ENCODE measurements around the gene MBD5. TPM values are rescaled to one million over a fixed set of nuclear protein-coding genes. Genes with fewer than 3 reads are reported as not detected.

Gene MBD5
- total RNA-seq, 1 donor from 2014 or later, result 72.5 TPM

DNA sequence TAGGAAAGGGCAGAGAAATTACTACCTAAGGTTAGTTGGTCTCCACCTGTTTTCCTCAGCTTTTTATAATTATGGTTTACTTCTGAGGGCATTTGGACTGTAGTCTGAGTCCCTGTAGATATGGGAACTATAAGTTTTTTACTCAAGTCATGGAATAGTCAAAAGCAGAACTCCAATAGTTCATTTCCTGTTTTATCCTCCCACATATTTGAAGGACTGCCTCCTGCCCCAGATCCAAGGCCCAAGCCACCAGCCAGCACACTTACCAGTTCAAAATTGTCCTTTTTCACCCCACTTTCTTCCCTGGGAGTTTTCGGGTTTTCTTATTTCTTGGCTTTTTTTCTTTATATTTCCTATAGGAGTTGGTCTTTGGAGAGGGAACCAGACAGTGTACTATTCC is 164.1 kb downstream of the MBD5 start:
- DNase-seq (ENCODE audit: low spot score) (no peak), ATAC-seq (no peak)
- intact Hi-C loops (cut with DNase I), result no loop called here

DNA sequence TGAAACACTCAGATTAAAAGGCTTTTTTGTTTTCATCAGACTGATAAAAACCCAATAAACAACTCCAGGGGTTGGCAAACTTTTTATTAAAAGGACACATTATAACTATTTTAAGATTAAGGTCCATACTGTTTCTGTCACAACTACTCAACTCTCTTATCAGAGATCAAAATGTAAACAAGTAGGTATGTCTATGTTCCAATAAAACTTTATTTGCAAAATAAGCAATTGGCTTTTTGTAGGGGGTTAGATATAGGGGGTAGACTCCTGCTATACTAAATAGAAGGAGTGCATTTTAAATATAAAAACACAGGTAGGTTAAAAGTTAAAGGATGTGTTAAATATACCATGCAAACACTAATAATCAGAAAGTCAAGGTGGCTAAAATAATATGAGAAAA is 174.0 kb downstream of the MBD5 start:
- ATAC-seq (no peak), DNase-seq (ENCODE audit: low spot score) (no peak)
- intact Hi-C loops (cut with DNase I), result no loop called here

DNA sequence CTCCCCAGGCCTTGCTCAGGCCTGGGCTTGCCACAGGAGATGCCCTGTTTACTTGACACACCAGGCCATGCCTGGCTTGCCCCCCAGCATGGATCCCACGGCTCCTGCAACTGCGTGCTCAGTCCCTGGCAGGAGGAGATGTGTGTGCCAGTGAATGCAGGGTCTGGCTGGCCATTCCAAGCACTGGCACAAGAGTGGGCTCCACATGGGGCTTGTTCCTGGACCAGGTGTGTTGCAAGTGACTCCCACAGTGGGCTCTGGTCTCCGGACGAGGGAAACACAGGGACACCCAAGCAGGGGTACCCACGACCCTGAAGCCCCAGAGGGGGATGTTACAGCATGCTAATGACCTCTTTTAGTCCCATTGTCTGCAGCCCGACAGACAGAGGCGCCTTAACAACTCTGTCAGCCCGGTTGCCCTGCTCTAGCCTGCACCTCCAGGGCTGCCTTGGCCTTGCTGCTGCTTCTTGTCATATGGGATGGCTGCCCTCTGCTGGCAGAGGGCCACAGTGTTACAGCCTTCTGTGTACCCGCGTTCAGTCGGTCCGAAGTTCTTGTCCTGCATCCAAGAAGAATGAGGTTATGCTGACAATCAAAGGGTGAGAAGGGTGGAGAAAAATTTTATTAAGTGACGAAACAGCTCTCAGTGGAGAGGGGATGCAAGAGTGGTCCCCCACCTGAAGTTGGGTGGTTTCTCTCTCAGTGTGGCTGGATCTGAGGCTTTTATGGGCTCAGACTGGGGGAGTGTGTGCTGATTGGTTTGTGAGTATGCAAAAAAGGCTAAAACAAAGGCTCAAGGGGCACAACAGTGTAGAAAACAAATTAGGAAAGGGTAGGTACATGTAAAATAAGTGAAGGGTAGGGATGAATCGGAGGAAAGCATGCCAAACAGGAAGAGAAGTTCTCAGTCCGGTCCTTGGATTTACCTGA is 180.4 kb downstream of the MBD5 start:
- intact Hi-C loops (cut with DNase I), result no loop called here
- ATAC-seq (no peak), DNase-seq (ENCODE audit: low spot score) (no peak)

DNA sequence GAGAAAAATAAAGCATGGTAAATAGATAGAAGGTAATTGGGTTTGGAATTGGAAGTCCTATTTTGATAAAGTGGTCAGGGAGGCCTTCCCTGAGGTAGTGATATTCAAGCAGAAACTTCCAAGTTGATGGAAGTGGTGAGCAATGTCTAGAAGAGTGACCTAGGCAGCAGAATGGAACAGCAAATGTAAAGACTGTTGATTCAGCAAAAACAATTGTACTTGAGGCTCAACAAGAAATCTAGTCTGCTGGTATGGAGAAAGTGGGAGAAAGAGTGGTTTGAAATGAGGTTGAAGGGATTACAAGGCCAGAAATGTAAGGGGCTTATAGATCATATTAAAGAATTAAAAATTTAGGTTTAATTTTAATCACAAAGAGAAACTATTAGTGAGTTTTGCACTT is 181.3 kb downstream of the MBD5 start:
- intact Hi-C loops (cut with DNase I), result no loop called here
- DNase-seq (ENCODE audit: low spot score) (no peak), ATAC-seq (no peak)

DNA sequence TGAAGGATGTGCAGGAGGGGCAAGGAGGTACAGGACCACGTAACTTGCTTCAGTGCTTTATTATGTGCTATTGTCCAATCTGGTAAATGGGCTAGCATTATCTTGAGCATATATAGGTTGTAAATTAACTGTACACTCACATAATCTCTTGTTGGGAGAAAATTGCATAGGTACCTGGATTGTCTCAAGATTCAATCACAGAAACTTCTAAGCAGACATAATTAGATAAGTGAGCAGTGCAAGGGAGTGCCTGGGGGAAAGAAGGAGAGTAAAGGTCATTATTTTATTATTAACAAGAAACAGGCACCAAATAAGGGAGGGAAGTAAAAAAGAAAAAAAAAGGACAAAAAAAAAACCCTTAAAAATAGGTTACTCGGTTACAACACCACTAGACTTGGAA is 186.2 kb downstream of the MBD5 start:
- intact Hi-C loops (cut with DNase I), result no loop called here
- ATAC-seq (no peak), DNase-seq (ENCODE audit: low spot score) (no peak)

DNA sequence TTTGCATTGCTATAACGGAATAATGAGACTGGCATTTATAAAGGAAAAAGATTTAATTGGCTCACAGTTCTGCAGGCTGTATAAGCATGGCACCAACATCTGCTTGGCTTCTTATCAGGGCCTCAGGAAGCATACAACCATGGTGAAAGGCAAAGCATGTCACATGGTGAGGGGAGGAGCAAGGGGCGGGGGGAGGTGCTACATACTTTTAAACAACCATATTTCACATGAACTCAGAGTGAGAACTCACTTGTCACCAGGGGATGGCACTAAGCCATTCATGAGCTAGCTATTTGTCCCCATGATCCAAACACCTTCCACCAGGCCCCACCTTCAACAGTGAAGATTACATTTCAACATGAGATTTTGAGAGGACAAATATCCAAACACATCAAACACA is 188.7 kb downstream of the MBD5 start:
- intact Hi-C loops (cut with DNase I), result no loop called here
- DNase-seq (ENCODE audit: low spot score) (no peak), ATAC-seq (no peak)

DNA sequence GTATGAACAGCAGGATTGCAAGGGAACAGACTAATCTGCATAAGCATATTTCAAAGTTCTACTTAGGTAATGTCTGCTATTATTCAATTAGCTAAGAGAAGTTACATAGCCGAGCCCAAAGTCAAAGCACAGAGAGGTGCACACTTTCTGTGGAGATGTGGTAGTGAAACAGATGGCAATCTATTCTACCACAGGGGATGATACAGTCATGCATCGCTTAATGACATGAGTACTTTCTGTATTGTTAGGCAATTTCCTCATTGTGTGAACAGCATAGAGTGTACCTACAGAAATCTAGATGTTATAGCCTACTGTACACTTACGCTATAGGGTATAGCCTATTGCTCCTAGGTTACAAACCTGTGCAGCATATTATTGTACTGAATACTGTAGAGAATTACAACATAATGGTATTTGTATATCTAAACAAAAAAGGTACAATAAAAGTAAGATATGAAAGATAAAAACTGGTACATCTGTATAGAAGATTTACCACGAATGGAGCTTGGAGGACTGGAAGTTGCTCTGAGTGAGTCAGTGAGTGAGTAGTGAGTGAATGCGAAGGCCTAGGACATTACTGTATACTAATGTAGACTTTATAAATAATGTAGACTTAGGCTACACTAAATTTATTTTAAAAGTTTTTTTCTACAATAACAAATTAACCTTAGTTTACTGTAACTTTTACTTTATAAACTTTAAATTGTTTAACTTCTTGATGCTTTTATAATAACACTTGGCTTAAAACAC is 197.6 kb downstream of the MBD5 start:
- ATAC-seq (no peak), DNase-seq (ENCODE audit: low spot score) (no peak)
- intact Hi-C loops (cut with DNase I), result no loop called here

DNA sequence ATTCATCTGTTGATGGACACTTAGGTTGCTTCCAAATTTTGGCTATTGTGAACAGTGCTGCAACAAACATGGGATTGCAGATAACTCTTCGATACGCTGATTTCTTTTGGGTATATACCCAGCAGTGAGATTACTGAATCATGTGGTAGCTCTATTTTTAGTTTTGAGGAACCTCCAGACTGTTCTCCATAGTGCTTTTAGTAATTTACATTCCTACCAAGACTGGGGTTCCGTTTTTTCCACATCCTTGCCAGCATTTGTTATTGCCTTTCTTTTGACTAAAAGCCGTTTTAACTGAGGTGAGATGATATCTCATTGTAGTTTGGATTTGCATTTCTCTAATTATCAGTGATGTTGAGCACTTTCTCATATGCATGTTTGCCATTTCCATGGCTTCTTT is 200.3 kb downstream of the MBD5 start:
- ATAC-seq, result no peak

DNA sequence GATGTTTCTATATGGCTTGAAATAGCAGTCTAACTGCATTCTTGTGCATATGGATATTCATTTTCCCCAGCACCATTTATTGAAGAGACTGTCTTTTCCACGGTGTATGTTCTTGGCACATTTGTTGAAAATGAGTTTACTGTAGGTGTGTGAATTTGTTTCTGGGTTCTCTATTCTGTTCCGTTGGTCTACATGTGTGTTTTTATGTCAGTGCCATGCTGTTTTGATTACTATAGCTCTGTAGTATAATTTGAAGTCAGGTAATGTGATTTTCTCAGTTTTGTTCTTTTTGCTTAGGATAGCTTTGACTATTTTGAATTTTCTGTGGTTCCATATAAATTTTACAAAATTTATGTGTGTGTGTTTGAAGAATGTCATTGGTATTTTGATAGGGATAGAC is 201.0 kb downstream of the MBD5 start:
- ATAC-seq, result no peak
- intact Hi-C loops (cut with DNase I), result no loop called here

More for the DNA sequence above, 200.3 kb downstream of the MBD5 start:
- intact Hi-C loops (cut with DNase I), result no loop called here
- DNase-seq (ENCODE audit: low spot score), result no peak

DNA sequence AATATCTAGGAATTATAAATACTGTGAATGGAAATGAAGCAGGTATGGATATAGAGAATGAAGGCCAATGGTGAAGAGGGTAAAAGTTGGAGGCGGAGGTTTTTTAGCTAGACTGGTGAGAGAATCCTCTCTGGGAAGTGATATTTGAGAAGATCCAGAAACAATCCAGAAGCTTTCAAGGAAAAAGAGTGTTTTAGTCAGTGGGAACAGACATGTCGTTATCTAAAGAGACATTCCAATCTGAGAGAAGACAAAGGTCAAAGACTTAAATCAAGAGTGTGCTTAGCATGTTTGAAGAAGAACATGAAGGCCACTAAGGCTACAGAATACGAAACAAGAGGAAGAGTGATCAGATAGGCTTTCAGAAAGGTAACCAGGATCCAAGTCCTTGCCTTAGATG is 211.0 kb downstream of the MBD5 start:
- intact Hi-C loops (cut with DNase I), result no loop called here
- DNase-seq (ENCODE audit: low spot score) (no peak), ATAC-seq (no peak)

More for the DNA sequence above, 201.0 kb downstream of the MBD5 start:
- no peak for DNase-seq (ENCODE audit: low spot score)

DNA sequence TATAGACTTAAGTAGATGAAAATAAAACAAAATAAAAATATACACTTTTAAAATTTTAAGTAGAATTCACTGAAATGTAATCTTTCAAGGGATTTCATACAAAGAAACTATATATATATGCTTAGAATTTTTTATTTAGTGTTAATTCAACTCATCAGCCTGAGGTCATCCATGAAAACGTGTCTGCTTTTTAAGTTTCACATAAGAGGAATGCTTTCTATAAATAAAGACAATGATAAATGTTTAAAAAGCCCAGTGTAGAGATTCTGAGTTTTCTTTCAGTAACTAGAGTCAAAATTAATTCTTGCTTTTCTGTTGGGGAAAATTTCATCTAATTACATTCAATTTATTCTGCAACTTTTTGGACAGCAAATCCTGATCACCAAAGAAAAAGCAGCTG is 213.3 kb downstream of the MBD5 start:
- DNase-seq (ENCODE audit: low spot score) (no peak), ATAC-seq (no peak)
- intact Hi-C loops (cut with DNase I), result no loop called here

DNA sequence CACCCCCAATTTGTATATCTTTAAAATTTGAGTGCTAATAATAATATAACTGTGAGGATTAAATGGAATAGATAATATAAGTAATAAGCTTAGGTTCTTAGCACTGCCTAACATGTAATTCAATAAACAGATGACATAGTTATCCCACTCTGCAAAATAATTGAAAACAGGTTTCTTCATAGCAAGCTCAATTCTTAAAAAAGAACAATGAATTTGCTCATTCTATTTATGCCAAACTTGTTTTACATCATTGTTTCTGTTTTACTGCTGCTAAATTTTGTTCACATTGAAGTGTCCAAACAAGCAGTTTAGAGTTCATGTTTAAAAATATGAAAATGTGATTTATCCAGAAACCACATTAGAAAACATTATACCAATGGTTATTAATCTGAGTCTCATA is 217.0 kb downstream of the MBD5 start:
- intact Hi-C loops (cut with DNase I), result no loop called here
- no peak for DNase-seq (ENCODE audit: low spot score)
- ATAC-seq, result no peak

DNA sequence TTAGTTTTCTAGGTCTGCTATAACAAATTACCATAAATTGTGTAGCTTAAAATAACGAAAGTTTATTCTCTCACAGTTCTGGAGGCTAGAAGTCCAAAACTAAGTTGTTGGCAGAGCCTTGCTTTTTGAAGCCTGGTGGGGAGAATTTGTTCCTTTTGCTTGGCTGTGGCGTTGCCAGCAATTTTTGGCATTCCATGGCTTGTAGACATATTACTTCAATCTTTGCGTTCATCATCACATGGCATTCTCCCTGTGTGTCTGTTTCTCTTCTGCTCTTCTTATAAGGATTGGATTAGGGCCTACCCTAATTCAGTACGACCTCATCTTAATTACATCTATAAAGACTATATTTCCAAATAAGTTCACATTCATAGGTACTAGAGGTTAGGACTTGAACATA is 217.7 kb downstream of the MBD5 start:
- DNase-seq (ENCODE audit: low spot score), result no peak
- intact Hi-C loops (cut with DNase I), result no loop called here
- ATAC-seq, result no peak

DNA sequence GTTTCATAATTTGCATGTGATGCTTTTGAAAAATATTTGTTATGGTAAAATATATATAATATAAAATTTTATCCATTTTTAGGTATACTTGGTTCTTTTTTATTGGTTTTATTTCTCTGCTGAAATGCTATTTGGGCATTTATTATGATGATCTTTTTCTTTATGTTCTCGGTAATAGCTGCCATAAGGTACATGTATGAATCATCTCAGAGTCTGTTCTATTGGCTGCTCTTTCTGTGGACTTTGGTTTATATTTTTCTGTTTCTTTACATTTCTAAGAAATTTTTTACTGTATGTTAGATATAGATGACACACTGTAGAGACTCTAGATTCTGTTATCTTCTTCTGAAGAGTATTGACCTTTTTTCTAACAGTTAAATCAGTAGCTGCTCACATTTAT is 219.9 kb downstream of the MBD5 start:
- DNase-seq (ENCODE audit: low spot score), result no peak
- intact Hi-C loops (cut with DNase I), result no loop called here
- no peak for ATAC-seq

DNA sequence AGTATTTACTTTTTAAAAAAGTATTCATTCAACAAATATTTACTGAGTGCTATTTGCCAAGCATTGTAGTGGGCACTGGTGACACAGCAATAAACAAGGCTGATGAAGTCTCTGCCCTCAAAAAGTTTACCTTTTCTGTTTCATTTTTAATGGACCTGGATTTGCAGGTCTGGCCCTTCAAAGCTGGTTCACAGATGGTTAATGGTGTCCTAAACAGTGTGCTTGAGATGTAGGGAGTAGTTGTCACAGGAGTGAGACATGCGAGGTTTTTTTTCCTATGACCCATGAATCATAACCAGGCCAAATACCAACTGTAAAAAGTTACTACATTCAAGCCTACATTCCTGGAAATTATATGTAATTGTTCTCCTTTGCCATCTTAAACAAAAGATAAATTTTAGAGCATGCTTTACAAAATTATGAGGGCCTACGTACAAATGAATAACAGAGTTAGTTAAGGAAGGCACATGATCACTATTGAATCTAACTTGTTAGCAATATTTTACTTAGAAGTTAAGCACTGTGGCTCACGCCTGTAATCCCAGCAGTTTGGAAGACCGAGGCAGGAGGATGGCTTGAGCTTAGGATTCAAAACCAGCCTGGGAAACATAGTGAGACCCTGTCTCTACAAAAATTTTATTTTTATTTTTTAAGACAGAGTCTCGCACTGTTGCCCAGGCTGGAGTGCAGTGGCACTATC is 223.9 kb downstream of the MBD5 start:
- intact Hi-C loops (cut with DNase I), result no loop called here
- ATAC-seq, result no peak
- no peak for DNase-seq (ENCODE audit: low spot score)

DNA sequence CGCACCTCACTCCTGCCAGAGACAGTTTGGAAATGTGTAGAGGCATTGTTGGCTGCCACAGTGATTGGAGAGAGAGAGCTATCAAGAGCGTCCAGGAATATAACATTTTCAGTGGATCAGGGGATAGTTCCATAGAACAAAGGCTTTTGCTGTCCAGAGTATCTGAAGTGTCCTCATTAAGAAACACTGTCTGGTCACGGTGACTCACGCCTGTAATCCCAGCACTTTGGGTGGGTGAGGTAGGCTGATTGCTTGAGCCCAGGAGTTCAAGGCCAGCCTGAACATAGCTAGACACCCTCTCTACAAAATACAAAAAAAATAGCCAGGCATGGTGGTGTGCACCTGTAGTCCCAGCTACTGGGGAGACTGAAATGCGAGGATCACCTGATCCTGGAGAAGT is 231.1 kb downstream of the MBD5 start:
- ATAC-seq (no peak), DNase-seq (ENCODE audit: low spot score) (no peak)
- intact Hi-C loops (cut with DNase I), result no loop called here

DNA sequence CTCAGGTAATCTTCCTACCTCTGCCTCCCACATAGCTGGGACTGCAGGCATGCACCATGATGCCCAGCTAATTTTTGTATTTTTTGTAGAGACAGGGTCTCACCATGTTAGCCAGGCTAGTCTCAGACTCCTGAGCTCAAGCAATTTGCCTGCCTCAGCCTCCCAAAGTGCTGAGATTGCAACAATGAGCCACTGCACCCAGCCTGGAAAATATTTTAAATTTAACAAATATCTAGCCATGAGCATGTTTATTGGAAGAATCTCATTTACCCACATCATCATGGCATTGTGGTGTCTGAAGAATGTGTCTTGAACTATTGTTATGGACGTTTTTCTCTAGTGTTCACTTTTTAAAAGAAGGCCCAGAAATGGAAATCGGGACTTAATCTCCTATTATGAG is 231.8 kb downstream of the MBD5 start:
- intact Hi-C loops (cut with DNase I), result no loop called here
- ATAC-seq, result no peak
- DNase-seq (ENCODE audit: low spot score), result no peak

DNA sequence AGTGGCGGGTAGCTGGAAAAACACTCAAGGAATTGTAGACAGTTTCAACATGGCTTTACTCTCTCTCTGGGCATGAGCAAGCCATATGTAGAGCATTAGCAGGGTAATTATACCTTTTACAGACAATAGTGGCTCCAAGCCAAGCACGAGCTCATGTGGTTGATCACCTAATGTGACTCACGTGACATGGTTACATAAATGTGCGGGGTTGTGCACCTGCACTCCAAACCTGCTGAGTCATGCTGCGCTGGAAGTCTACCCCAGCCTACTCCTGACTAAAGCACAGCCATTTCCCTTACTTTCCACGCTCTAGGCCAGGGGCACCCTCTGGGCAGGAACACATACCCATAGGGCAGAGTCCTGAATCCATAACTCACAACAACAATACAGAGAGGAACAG is 232.8 kb downstream of the MBD5 start:
- ATAC-seq (no peak), DNase-seq (ENCODE audit: low spot score) (no peak)
- intact Hi-C loops (cut with DNase I), result no loop called here

DNA sequence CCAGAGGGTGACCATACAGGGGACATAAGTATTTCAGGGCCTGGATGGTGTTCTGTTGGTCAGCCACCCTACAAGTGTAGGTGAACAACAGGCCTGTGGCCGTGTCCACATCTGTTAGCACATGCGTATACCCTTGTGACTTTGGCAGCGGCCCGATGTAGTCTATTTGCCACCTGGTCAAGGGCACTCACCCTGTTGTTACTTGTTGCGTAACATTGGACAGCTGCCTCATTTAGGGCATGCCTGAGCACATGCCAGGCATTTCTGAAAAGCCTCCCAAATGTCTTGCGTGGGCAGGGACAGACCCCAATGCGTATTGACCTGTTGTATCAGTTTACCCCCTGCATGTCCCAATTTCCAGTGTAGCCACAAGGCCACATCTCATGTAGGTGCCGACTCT is 235.0 kb downstream of the MBD5 start:
- no peak for ATAC-seq
- DNase-seq (ENCODE audit: low spot score), result no peak
- intact Hi-C loops (cut with DNase I), result no loop called here

DNA sequence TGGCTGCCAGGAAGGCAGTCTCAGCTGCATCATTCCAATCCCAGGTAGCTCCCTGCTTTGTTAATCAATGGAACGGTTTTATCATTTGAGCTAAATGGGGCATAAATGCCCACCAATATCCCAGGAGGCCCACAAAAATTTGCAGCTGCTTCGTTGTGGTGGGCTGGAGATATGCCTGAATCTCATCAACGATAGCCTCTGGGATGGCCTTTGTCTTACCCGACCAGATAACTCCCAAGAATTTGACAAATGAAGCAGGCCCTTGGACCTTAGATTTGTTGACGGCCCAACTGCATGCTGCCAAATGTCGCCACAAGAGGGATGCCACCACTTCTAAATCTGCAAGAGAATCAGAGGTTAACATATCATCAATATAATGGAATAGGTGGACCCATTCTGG is 236.4 kb downstream of the MBD5 start:
- ATAC-seq (no peak), DNase-seq (ENCODE audit: low spot score) (no peak)
- intact Hi-C loops (cut with DNase I), result no loop called here

Data from sciatic nerve (tissue), 2 donors.